HAP-1 (cell line): ENCODE data around the gene LEO1.
A peak's percentile ranks its signal among the peaks of the same experiment; 100 is the strongest.

Experiments
- DNase-seq, 2 experiments: peaks; one replicate each; pipeline ENCODE4 v3.0.0-alpha.2; 2016 to 2020; ENCODE audit warnings: low spot score in 2 of 2
- H3K27me3 ChIP-seq: fragments of 250-450 bp; sonication (Bioruptor Pico); 2 replicates; pipeline ENCODE4 v1.5.1; 2020; ENCODE audit warnings: low read depth, mild to moderate bottlenecking, moderate library complexity
- H3K36me3 ChIP-seq: fragments of 250-450 bp; sonication (Bioruptor Pico); replicated peaks from 2 replicates; pipeline ENCODE4 v1.5.1; 2020; ENCODE audit warnings: mild to moderate bottlenecking
- H3K4me1 ChIP-seq: fragments of 250-450 bp; sonication (Bioruptor Pico); 2 replicates; pipeline ENCODE4 v1.5.1; 2020; ENCODE audit warnings: mild to moderate bottlenecking
- H3K4me3 ChIP-seq: fragments of 250-450 bp; sonication (Bioruptor Pico); 2 replicates; pipeline ENCODE4 v1.5.1; 2020; ENCODE audit warnings: mild to moderate bottlenecking, moderate library complexity
- H3K9me3 ChIP-seq: fragments of 250-450 bp; sonication (Bioruptor Pico); 2 replicates; pipeline ENCODE4 v1.5.1; 2020; ENCODE audit warnings: mild to moderate bottlenecking, moderate library complexity
- in situ Hi-C: fragments of 300-500 bp; cut with MboI; formaldehyde crosslinking; loops from 3 replicates; pipeline ENCODE4 v1.14.3; 2020; ENCODE audit warnings: low sequenced_read_pairs, inconsistent platforms, mixed read lengths

Gene LEO1

GRCh38 chr15:51938286-51938685 lies 33.3 kb downstream of the LEO1 start:
- H3K36me3 ChIP-seq = peaks cover 16% of the 10 kb centered on the region
- H3K4me3 ChIP-seq = no peak overlapping the region
- peaks cover 9% of the 10 kb centered on the region for H3K4me1 ChIP-seq
- no peak for DNase-seq
- no peaks in the 10 kb centered on the region for H3K27me3 ChIP-seq
- in situ Hi-C loops = no loop called here
- no peaks in the 10 kb centered on the region for H3K9me3 ChIP-seq

- H3K4me3 ChIP-seq = no peak overlapping the region
- no peaks in the 10 kb centered on the region for H3K27me3 ChIP-seq
- in situ Hi-C loops = no loop called here
- peaks cover 12% of the 10 kb centered on the region for H3K36me3 ChIP-seq
- H3K9me3 ChIP-seq = no peaks in the 10 kb centered on the region
- DNase-seq = no peak
- H3K4me1 ChIP-seq = peaks cover 15% of the 10 kb centered on the region
These were observed 35.5 kb downstream of the LEO1 start for GRCh38 chr15:51936105-51936478.

GRCh38 chr15:51935466-51936104 lies 36.0 kb downstream of the LEO1 start:
- no peaks in the 10 kb centered on the region for H3K9me3 ChIP-seq
- DNase-seq = no peak
- in situ Hi-C loops = no loop called here
- peaks cover 20% of the 10 kb centered on the region for H3K4me1 ChIP-seq
- H3K36me3 ChIP-seq = peaks cover 9% of the 10 kb centered on the region
- no peaks in the 10 kb centered on the region for H3K27me3 ChIP-seq
- no peak overlapping the region for H3K4me3 ChIP-seq

- Histone ChIP-seq H3K9me3 (no peaks in the 10 kb centered on the region), H3K4me3 (no peak overlapping the region), H3K4me1 (peaks cover 12% of the 10 kb centered on the region), H3K36me3 (no peaks in the 10 kb centered on the region), H3K27me3 (no peaks in the 10 kb centered on the region)
- in situ Hi-C loops = no loop called here
- no peak for DNase-seq
These were observed 39.4 kb downstream of the LEO1 start for GRCh38 chr15:51932161-51932560.

GRCh38 chr15:51931638-51932037 lies 39.9 kb downstream of the LEO1 start:
- Histone ChIP-seq H3K9me3 (no peaks in the 10 kb centered on the region), H3K4me3 (no peak overlapping the region), H3K4me1 (peaks cover 12% of the 10 kb centered on the region), H3K36me3 (no peaks in the 10 kb centered on the region; the same call in 1 of the 2 replicates), H3K27me3 (no peaks in the 10 kb centered on the region)
- DNase-seq = peak in 1 of 2 experiments; percentile 9
- in situ Hi-C loops = no loop called here

GRCh38 chr15:51931016-51931415 lies 40.6 kb downstream of the LEO1 start:
- in situ Hi-C loops = no loop called here
- peak; percentile 51 to 77 for DNase-seq
- no peaks in the 10 kb centered on the region; the same call in 1 of the 2 replicates for H3K36me3 ChIP-seq
- H3K27me3 ChIP-seq = no peaks in the 10 kb centered on the region
- no peaks in the 10 kb centered on the region for H3K9me3 ChIP-seq
- H3K4me1 ChIP-seq = peaks cover 12% of the 10 kb centered on the region
- H3K4me3 ChIP-seq = no peak overlapping the region

- Histone ChIP-seq H3K4me3 (no peak overlapping the region), H3K27me3 (no peaks in the 10 kb centered on the region), H3K36me3 (peaks cover 5% of the 10 kb centered on the region), H3K4me1 (peaks cover 11% of the 10 kb centered on the region), H3K9me3 (no peaks in the 10 kb centered on the region)
- DNase-seq = no peak
- in situ Hi-C loops = no loop called here
These were observed 44.8 kb downstream of the LEO1 start for GRCh38 chr15:51926809-51927208.

- peak in 1 of 2 experiments; percentile 15 for DNase-seq
- no peak overlapping the region for H3K4me3 ChIP-seq
These were observed 47.2 kb downstream of the LEO1 start for GRCh38 chr15:51924156-51925068.

GRCh38 chr15:51917493-51917892 lies 54.1 kb downstream of the LEO1 start:
- Histone ChIP-seq H3K36me3 (peaks cover 17% of the 10 kb centered on the region), H3K27me3 (no peaks in the 10 kb centered on the region), H3K4me1 (no peaks in the 10 kb centered on the region), H3K9me3 (no peaks in the 10 kb centered on the region), H3K4me3 (no peak overlapping the region)
- peak; percentile 19 to 47 for DNase-seq
- in situ Hi-C loops = loop anchor here (25.0 kb wide), 1 partner anchor 280 kb away; no protein-coding TSS in a partner anchor

More at GRCh38 chr15:51924156-51925068, 47.2 kb downstream of the LEO1 start:
- Histone ChIP-seq H3K9me3 (no peaks in the 10 kb centered on the region), H3K36me3 (peaks cover 11% of the 10 kb centered on the region), H3K27me3 (no peaks in the 10 kb centered on the region), H3K4me1 (no peaks in the 10 kb centered on the region)
- in situ Hi-C loops = loop anchor here (25.0 kb wide), 1 partner anchor 287 kb away; no protein-coding TSS in a partner anchor

- Histone ChIP-seq H3K4me3 (no peak overlapping the region), H3K36me3 (peaks cover 4% of the 10 kb centered on the region; the same call in 1 of the 2 replicates), H3K9me3 (no peaks in the 10 kb centered on the region), H3K4me1 (no peaks in the 10 kb centered on the region), H3K27me3 (no peaks in the 10 kb centered on the region)
- DNase-seq = no peak
- in situ Hi-C loops = loop anchor here (25.0 kb wide), 1 partner anchor 275 kb away; no protein-coding TSS in a partner anchor
These were observed 59.0 kb downstream of the LEO1 start for GRCh38 chr15:51912528-51912927.

GRCh38 chr15:51909584-51909983 lies 62.0 kb downstream of the LEO1 start:
- Histone ChIP-seq H3K4me1 (peaks cover 6% of the 10 kb centered on the region), H3K9me3 (no peaks in the 10 kb centered on the region), H3K36me3 (no peaks in the 10 kb centered on the region), H3K27me3 (no peaks in the 10 kb centered on the region), H3K4me3 (no peak overlapping the region)
- DNase-seq = no peak
- in situ Hi-C loops = loop anchor here (25.0 kb wide), 1 partner anchor 272 kb away; no protein-coding TSS in a partner anchor

- no peak for DNase-seq
- in situ Hi-C loops = loop anchor here (25.0 kb wide), 1 partner anchor 271 kb away; no protein-coding TSS in a partner anchor
- peaks cover 9% of the 10 kb centered on the region; the same call in 1 of the 2 replicates for H3K36me3 ChIP-seq
These were observed 63.3 kb downstream of the LEO1 start for GRCh38 chr15:51908316-51908715.

GRCh38 chr15:51907136-51907862 lies 64.3 kb downstream of the LEO1 start:
- H3K36me3 ChIP-seq = peaks cover 15% of the 10 kb centered on the region; the same call in 1 of the 2 replicates
- H3K4me1 ChIP-seq = peaks cover 16% of the 10 kb centered on the region
- H3K4me3 ChIP-seq = no peak overlapping the region
- no peaks in the 10 kb centered on the region for H3K9me3 ChIP-seq
- in situ Hi-C loops = loop anchor here (25.0 kb wide), 1 partner anchor 270 kb away; no protein-coding TSS in a partner anchor
- H3K27me3 ChIP-seq = no peaks in the 10 kb centered on the region
- DNase-seq = no peak

More at GRCh38 chr15:51908316-51908715, 63.3 kb downstream of the LEO1 start:
- Histone ChIP-seq H3K4me3 (no peak overlapping the region), H3K9me3 (no peaks in the 10 kb centered on the region), H3K27me3 (no peaks in the 10 kb centered on the region), H3K4me1 (peaks cover 16% of the 10 kb centered on the region)
